Duodenal mucosa (tissue), 2 donors: ENCODE measurements around the gene DSTYK.

Experiments used
- H3K27ac ChIP-seq: one replicate; pipeline ENCODE4 v1.7.0; 2013; ENCODE audit warnings: low read depth, low read length
- H3K27me3 ChIP-seq, 2 donors: one replicate each; pipeline ENCODE4 v1.7.0; 2013; ENCODE audit warnings: low read length in 2 of 2, control low read depth in 1 of 2; ENCODE audit not compliant: insufficient read depth in 2 of 2, control insufficient read depth in 1 of 2
- H3K36me3 ChIP-seq, 2 donors: one replicate each; pipeline ENCODE4 v1.7.0; 2013; ENCODE audit warnings: low read length in 2 of 2, control low read depth in 1 of 2; ENCODE audit not compliant: insufficient read depth in 2 of 2, control insufficient read depth in 1 of 2
- H3K4me1 ChIP-seq, 2 donors: one replicate each; pipeline ENCODE4 v1.7.0; 2013; ENCODE audit warnings: low read length in 2 of 2, control low read depth in 1 of 2; ENCODE audit not compliant: insufficient read depth in 2 of 2, control insufficient read depth in 1 of 2
- H3K4me3 ChIP-seq, 2 donors: one replicate each; pipeline ENCODE4 v1.7.0; 2013; ENCODE audit warnings: low read length in 2 of 2, low read depth in 1 of 2
- H3K9ac ChIP-seq, 2 donors: one replicate each; pipeline ENCODE4 v1.7.0; 2013; ENCODE audit warnings: low read length in 2 of 2, low read depth in 1 of 2
- H3K9me3 ChIP-seq, 2 donors: one replicate each; pipeline ENCODE4 v1.7.0; 2013; ENCODE audit warnings: low read length in 2 of 2, control low read depth in 1 of 2; ENCODE audit not compliant: control insufficient read depth in 1 of 2

Gene DSTYK

GRCh38 chr1:205211169-205211838, at the start of gene DSTYK:
Gene DSTYK, minus strand, starts transcription at chr1:205211702. Its CDS starts 167 bp downstream, at chr1:205211535.
- Histone ChIP-seq H3K4me1 (peaks cover 10 to 16% of the 10 kb centered on the region in 2 donors), H3K9ac (peak within 1 kb of the TSS; percentile 85 to 92), H3K4me3 (peak within 1 kb of the TSS; percentile 92 to 95), H3K27ac (peak within 1 kb of the TSS; percentile 82), H3K36me3 (no peaks in the 10 kb centered on the region), H3K27me3 (no peaks in the 10 kb centered on the region), H3K9me3 (no peaks in the 10 kb centered on the region)

GRCh38 chr1:205259998-205260397, 48.5 kb upstream of the DSTYK start:
- H3K27me3 ChIP-seq, result peaks cover 0 to 5% of the 10 kb centered on the region in 2 donors
- H3K4me3 ChIP-seq, result no peak overlapping the region
- no peak overlapping the region for H3K9ac ChIP-seq
- no peaks in the 10 kb centered on the region for H3K9me3 ChIP-seq
- H3K36me3 ChIP-seq, result no peaks in the 10 kb centered on the region
- peaks cover 17 to 35% of the 10 kb centered on the region in 2 donors for H3K4me1 ChIP-seq
- no peak overlapping the region for H3K27ac ChIP-seq

GRCh38 chr1:205259324-205259832, 47.9 kb upstream of the DSTYK start:
- peaks cover 17 to 35% of the 10 kb centered on the region in 2 donors for H3K4me1 ChIP-seq
- no peak overlapping the region for H3K27ac ChIP-seq

GRCh38 chr1:205258719-205259118, 47.2 kb upstream of the DSTYK start:
- H3K27ac ChIP-seq, result no peak overlapping the region

More at GRCh38 chr1:205259324-205259832, 47.9 kb upstream of the DSTYK start:
- Histone ChIP-seq H3K27me3 (peaks cover 0 to 5% of the 10 kb centered on the region in 2 donors), H3K36me3 (no peaks in the 10 kb centered on the region), H3K9me3 (no peaks in the 10 kb centered on the region), H3K4me3 (no peak overlapping the region), H3K9ac (no peak overlapping the region)

GRCh38 chr1:205258261-205258691, 46.8 kb upstream of the DSTYK start:
- Histone ChIP-seq H3K27ac (no peak overlapping the region), H3K4me3 (no peak overlapping the region)

More at GRCh38 chr1:205258719-205259118, 47.2 kb upstream of the DSTYK start:
- no peak overlapping the region for H3K9ac ChIP-seq
- no peak overlapping the region for H3K4me3 ChIP-seq
- H3K36me3 ChIP-seq, result no peaks in the 10 kb centered on the region
- H3K4me1 ChIP-seq, result peaks cover 17 to 35% of the 10 kb centered on the region in 2 donors
- no peaks in the 10 kb centered on the region for H3K9me3 ChIP-seq
- peaks cover 0 to 5% of the 10 kb centered on the region in 2 donors for H3K27me3 ChIP-seq

GRCh38 chr1:205257735-205258134, 46.2 kb upstream of the DSTYK start:
- Histone ChIP-seq H3K27me3 (peaks cover 0 to 5% of the 10 kb centered on the region in 2 donors), H3K9me3 (no peaks in the 10 kb centered on the region), H3K4me3 (no peak overlapping the region), H3K36me3 (no peaks in the 10 kb centered on the region), H3K27ac (no peak overlapping the region), H3K4me1 (peaks cover 12 to 26% of the 10 kb centered on the region in 2 donors), H3K9ac (no peak overlapping the region)

More at GRCh38 chr1:205258261-205258691, 46.8 kb upstream of the DSTYK start:
- no peaks in the 10 kb centered on the region for H3K9me3 ChIP-seq
- H3K36me3 ChIP-seq, result no peaks in the 10 kb centered on the region
- H3K27me3 ChIP-seq, result peaks cover 0 to 5% of the 10 kb centered on the region in 2 donors
- no peak overlapping the region for H3K9ac ChIP-seq
- H3K4me1 ChIP-seq, result peaks cover 17 to 31% of the 10 kb centered on the region in 2 donors

- Histone ChIP-seq H3K27ac (no peak overlapping the region), H3K36me3 (no peaks in the 10 kb centered on the region), H3K4me3 (no peak overlapping the region), H3K4me1 (peaks cover 10 to 23% of the 10 kb centered on the region in 2 donors), H3K9ac (no peak overlapping the region), H3K9me3 (no peaks in the 10 kb centered on the region), H3K27me3 (peaks cover 0 to 4% of the 10 kb centered on the region in 2 donors)
Observed at GRCh38 chr1:205256951-205257625, 45.6 kb upstream of the DSTYK start.

GRCh38 chr1:205255941-205256780, 44.7 kb upstream of the DSTYK start:
- Histone ChIP-seq H3K4me1 (peaks cover 10 to 17% of the 10 kb centered on the region in 2 donors), H3K4me3 (no peak overlapping the region), H3K36me3 (no peaks in the 10 kb centered on the region), H3K27me3 (no peaks in the 10 kb centered on the region), H3K9me3 (no peaks in the 10 kb centered on the region), H3K27ac (no peak overlapping the region), H3K9ac (no peak overlapping the region)

GRCh38 chr1:205251576-205251975, 40.1 kb upstream of the DSTYK start:
- no peak overlapping the region for H3K9ac ChIP-seq
- no peaks in the 10 kb centered on the region for H3K27me3 ChIP-seq
- no peak overlapping the region for H3K27ac ChIP-seq
- H3K36me3 ChIP-seq, result no peaks in the 10 kb centered on the region
- no peak overlapping the region for H3K4me3 ChIP-seq
- no peaks in the 10 kb centered on the region for H3K9me3 ChIP-seq
- H3K4me1 ChIP-seq, result peaks cover 20 to 21% of the 10 kb centered on the region in 2 donors
